Lower leg skin (tissue), 4 donors: ENCODE results near the gene SLC39A11. TPM values are rescaled to one million over a fixed set of nuclear protein-coding genes. Genes with fewer than 3 reads are reported as not detected.

Experiments used
- DNase-seq, 2 donors: peaks; one replicate each; pipeline ENCODE4 v3.0.0-alpha.2; 2019; ENCODE audit warnings: low spot score in 2 of 2
- H3K4me3 ChIP-seq: fragments of 200-600 bp; sonication (generic); 2 replicates; pipeline ENCODE4 v1.5.1; 2017; ENCODE audit warnings: mild to moderate bottlenecking, low read depth; ENCODE audit not compliant: poor library complexity, severe bottlenecking
- POLR2A ChIP-seq, 2 donors: fragments of 450-650 bp; IDR thresholded peaks; one replicate each; pipeline ENCODE4 v1.6.1; 2016 to 2017; ENCODE audit warnings: antibody characterized with exemption in 2 of 2, mild to moderate bottlenecking in 1 of 2, moderate library complexity in 1 of 2
- WGBS, 2 donors: methylation state at CpG; one replicate each; pipeline ENCODE4 v1.1.5; 2018; 5-methylcytosine and 5-hydroxymethylcytosine counted together
- intact Hi-C: fragments of 100-400 bp; cut with DNase I; formaldehyde crosslinking; loops from one replicate; pipeline ENCODE4 v1.15.0; 2023; ENCODE audit warnings: low total_unique reads
- total RNA-seq, 4 donors: library from RNA; depleted of rRNA; stranded (reverse); fragments of >200 nt; gene quantifications; one replicate each; pipeline ENCODE4 v1.1.0, GENCODE V29; 2016
- TF ChIP-seq, protein P1 (sequence below), 3 donors: fragments of 450-650 bp; IDR thresholded peaks; one replicate each; pipeline ENCODE4 v1.5.1; 2016; ENCODE audit warnings: antibody characterized with exemption in 3 of 3, mild to moderate bottlenecking in 3 of 3, moderate library complexity in 2 of 3

SLC39A11 gene
- total RNA-seq, 4 donors from 2014 or later, result 41.6 to 59.0 (median 47.1) TPM

DNA sequence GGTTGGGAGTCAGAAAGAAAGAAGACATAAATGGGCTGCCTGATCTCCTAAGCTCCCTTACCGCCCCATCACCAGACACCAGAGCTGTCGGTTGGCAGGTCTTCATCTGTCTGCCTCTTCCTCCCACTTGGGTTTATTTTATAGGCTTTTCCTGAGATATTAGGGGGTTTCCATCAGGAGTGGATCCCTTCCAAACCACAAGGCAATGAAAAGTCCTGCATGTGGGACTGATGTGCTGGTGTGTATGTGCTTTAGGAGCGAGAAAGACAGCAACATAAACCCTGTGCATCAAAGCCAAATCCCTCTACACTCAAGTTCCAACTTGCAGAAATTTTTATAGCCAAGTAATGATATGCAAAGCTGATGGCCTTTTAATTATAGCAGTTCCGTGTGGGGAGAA lies 389.5 kb downstream of the SLC39A11 start:
- DNase-seq, result no peak

DNA sequence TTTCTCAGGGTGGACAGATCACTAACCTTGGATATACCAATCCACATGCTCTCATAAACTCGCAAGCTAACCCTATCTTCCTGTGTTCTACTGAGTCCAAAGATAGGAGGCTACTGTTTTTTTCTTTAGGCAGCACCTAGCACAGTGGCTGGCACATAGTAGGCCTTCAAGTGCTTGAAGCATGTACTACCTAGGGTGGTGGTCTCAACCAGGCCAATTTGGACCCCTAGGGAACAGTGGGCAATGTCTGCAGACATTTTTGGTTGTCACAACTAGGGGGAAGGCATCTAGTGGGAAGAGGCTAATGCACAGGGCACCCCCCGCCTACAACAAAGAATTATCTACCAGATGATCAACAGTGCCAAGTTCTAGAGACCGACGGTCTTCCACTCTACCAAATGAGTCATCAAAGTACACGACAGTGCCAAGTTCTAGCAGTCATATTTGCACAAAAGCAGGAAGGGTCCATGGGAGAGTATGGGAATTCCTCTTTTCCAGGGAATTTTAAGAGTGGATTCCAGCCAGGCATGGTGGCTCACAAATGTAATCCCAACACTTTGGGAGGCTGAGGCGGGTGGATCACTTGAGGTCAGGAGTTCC lies 390.3 kb downstream of the SLC39A11 start:
- no peak for DNase-seq
- no peak for TF ChIP-seq POLR2A (IDR thresholded peaks at IDR 0.05)
- TF ChIP-seq, protein P1, sequence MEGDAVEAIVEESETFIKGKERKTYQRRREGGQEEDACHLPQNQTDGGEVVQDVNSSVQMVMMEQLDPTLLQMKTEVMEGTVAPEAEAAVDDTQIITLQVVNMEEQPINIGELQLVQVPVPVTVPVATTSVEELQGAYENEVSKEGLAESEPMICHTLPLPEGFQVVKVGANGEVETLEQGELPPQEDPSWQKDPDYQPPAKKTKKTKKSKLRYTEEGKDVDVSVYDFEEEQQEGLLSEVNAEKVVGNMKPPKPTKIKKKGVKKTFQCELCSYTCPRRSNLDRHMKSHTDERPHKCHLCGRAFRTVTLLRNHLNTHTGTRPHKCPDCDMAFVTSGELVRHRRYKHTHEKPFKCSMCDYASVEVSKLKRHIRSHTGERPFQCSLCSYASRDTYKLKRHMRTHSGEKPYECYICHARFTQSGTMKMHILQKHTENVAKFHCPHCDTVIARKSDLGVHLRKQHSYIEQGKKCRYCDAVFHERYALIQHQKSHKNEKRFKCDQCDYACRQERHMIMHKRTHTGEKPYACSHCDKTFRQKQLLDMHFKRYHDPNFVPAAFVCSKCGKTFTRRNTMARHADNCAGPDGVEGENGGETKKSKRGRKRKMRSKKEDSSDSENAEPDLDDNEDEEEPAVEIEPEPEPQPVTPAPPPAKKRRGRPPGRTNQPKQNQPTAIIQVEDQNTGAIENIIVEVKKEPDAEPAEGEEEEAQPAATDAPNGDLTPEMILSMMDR (IDR thresholded peaks at IDR 0.05), result no peak
- no peak overlapping the region for H3K4me3 ChIP-seq
- intact Hi-C loops, result no loop called here
- WGBS, 2 donors, result 38 to 46% methylated on average over 6 of the region's 6 CpGs

More for the DNA sequence above, 389.5 kb downstream of the SLC39A11 start:
- intact Hi-C loops, result no loop called here
- TF ChIP-seq, protein P1 (IDR thresholded peaks at IDR 0.05), result no peak
- TF ChIP-seq POLR2A (IDR thresholded peaks at IDR 0.05), result no peak
- 37 to 42% methylated on average over 4 of the region's 4 CpGs for WGBS, 2 donors
- no peak overlapping the region for H3K4me3 ChIP-seq

DNA sequence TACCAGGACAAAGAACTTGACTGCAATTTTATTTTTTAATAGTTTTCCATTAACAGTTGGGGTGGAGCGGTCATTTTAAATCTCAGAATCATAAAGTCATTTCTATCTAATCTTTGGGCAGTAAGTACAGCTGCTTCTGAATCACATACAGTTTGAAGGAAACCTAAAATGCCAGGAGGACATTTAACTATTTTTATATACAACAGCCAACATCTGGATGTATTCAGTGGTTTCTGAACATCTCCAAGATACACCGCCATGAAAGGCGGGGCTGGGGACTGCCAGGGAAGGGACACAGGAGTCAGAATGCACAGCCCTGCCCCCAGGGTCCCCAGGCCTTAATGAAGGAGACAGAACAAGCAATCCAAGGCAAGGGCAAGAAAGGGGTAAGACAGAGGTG lies 392.3 kb downstream of the SLC39A11 start:
- no peak overlapping the region for H3K4me3 ChIP-seq
- DNase-seq, result no peak
- WGBS, 2 donors, result 68 to 79% methylated on average over 3 of the region's 3 CpGs
- no peak for TF ChIP-seq POLR2A (IDR thresholded peaks at IDR 0.05)
- TF ChIP-seq, protein P1 (IDR thresholded peaks at IDR 0.05), result no peak
- intact Hi-C loops, result no loop called here

DNA sequence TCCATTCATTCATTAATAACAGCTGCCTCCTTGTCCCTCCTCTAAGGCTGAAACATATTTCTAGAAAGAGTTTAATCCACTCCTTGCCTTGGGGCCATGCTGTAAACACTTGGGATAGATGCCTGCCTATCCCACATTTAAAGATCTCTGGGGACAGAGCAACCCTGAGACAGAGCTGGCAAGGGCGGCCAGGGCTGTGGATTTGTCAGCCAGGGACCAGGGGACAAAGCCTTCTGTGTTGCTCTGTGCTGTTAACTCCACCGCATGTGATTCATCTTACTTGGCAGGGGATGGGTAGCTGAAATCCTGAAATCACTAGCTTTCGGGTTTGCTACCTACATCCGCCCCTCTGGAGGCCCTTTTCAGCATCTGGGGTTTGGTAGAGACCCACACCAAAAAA lies 392.9 kb downstream of the SLC39A11 start:
- intact Hi-C loops, result no loop called here
- no peak for TF ChIP-seq POLR2A (IDR thresholded peaks at IDR 0.05)
- TF ChIP-seq, protein P1 (IDR thresholded peaks at IDR 0.05), result no peak
- no peak overlapping the region for H3K4me3 ChIP-seq
- peak in 1 of 2 donors; percentile 59 for DNase-seq
- 56 to 87% methylated on average over 4 of the region's 4 CpGs for WGBS, 2 donors

DNA sequence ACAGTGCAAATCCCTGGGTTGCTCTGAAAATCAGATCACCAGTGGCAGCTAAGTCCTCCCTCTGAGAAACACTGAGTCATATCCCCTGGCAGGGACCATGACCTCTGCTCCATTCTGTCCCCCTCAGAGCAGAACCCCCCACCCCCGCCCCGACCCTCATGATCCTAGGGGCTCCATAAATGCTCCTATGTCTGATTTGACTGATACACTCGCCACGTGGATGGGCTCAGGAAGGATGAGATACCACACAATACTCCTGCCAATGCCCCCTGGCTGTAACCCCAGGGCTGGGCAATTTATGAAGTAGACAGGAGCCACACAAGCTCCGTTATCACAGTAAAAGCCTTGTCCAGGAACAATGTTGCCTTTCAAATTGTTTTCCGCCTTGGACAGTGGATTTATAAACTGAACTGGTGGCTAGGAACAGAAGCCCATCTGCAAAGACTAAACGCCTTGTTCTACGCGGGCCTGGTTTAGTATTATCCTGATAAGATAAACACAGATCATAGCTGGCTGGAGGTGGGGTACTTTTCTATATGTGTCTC lies 394.8 kb downstream of the SLC39A11 start:
- DNase-seq, result no peak
- TF ChIP-seq, protein P1 (IDR thresholded peaks at IDR 0.05), result no peak
- TF ChIP-seq POLR2A (IDR thresholded peaks at IDR 0.05), result no peak

DNA sequence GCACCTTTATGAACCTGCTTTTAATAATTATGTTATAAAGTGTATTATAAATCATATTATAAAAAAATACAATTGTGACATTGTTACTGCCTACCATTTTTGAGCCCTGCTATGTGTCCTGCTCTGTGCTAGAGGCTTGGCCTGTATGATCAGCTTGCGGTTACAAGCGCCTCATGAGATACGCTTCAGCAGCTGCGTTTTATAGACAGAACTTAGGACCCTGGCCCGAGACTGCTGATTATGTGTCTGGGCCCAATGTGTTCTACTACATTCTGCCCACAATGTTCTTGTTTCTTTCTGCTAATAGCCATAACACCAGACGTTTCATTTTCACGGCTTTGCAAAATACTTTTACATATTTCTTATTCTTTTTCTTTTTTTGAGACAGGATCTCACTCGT lies 395.8 kb downstream of the SLC39A11 start:
- 92 to 93% methylated on average over 8 of the region's 8 CpGs for WGBS, 2 donors
- H3K4me3 ChIP-seq, result no peak overlapping the region
- TF ChIP-seq, protein P1 (IDR thresholded peaks at IDR 0.05), result no peak
- no peak for TF ChIP-seq POLR2A (IDR thresholded peaks at IDR 0.05)
- intact Hi-C loops, result no loop called here
- DNase-seq, result no peak

More for the DNA sequence above, 394.8 kb downstream of the SLC39A11 start:
- intact Hi-C loops, result no loop called here
- H3K4me3 ChIP-seq, result no peak overlapping the region
- 65 to 90% methylated on average over 9 of the region's 9 CpGs for WGBS, 2 donors
